Measurements from ENCODE around the gene BCDIN3D. TPM values are rescaled to one million over a fixed set of nuclear protein-coding genes. Genes with fewer than 3 reads are reported as not detected.

The BCDIN3D gene
- total RNA-seq, 1 experiment from 2014 or later = 2.8 TPM

DNA sequence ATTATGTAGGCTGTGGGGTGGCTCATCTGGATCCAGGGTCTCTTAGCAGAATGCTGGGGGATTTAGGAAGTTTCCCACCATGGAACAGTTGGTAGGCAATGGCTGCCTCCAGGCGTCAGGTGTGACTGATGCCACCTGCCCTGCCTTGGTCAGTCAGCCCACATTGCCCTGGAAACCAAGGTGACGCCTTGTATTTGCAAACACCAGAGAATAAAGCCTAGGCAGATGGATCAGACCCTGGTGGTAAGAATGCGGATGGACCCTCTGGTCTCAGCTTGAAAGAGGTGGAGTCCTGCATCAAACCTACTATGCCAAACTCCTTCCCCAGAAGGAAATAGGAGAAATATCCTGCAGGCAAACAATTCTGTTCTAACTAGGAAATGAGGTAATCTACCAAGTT, 52.9 kb downstream of the BCDIN3D start:
- no peak for DNase-seq (ENCODE audit: low spot score)
- in situ Hi-C loops (cut with HindIII; ENCODE audit: low sequenced_read_pairs) = no loop called here

DNA sequence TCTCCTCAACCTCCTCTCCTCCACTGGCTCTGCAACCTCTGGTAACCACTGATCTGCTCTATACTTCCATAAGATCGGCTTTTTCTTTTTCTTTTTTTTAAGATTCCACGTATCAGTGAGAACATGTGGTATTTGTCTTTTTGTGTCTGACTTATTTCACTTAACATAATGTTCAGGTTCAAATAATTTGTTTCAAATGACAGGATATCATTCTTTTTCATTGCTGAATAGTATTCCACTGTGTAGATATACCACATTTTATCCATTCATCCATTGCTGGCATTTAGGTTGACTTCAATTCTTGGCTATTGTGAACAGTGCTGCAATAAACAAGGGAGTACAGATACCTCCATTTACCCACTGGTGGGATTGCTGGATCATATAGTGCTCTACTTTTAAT, 55.2 kb downstream of the BCDIN3D start:
- in situ Hi-C loops (cut with HindIII; ENCODE audit: low sequenced_read_pairs) = no loop called here
- DNase-seq (ENCODE audit: low spot score) = no peak

Other genes starting within 250 kb of the BCDIN3D start
- gene FAM186B, start 237.5 kb downstream of the BCDIN3D start, total RNA-seq (2014; rRNA removed; shearing (Covaris generic)) = 0.06 TPM in 1 of 2 replicates, not detected in the other
- 11.2 and 16.4 TPM in 2 replicates for gene PRPF40B, start 219.5 kb downstream of the BCDIN3D start, total RNA-seq (2014; rRNA removed; shearing (Covaris generic))
- gene FMNL3, start 135.7 kb downstream of the BCDIN3D start, total RNA-seq (2014; rRNA removed; shearing (Covaris generic)) = 9.8 and 12.1 TPM in 2 replicates
- gene TMBIM6, start 101.5 kb downstream of the BCDIN3D start, total RNA-seq (2014; rRNA removed; shearing (Covaris generic)) = 235 and 267 TPM in 2 replicates
- 11.4 and 17.0 TPM in 2 replicates for gene NCKAP5L, start 14.7 kb downstream of the BCDIN3D start, total RNA-seq (2014; rRNA removed; shearing (Covaris generic))
- gene FAIM2, start 60.8 kb upstream of the BCDIN3D start, total RNA-seq (2014; rRNA removed; shearing (Covaris generic)) = not detected in 2 replicates
- gene AQP2, start 107.6 kb upstream of the BCDIN3D start, total RNA-seq (2014; rRNA removed; shearing (Covaris generic)) = not detected in 2 replicates
- gene AQP5, start 118.8 kb upstream of the BCDIN3D start, total RNA-seq (2014; rRNA removed; shearing (Covaris generic)) = not detected in 2 replicates
- 0.37 and 1.6 TPM in 2 replicates for gene AQP6, start 129.8 kb upstream of the BCDIN3D start, total RNA-seq (2014; rRNA removed; shearing (Covaris generic))
- 115 and 125 TPM in 2 replicates for gene RACGAP1, start 182.4 kb upstream of the BCDIN3D start, total RNA-seq (2014; rRNA removed; shearing (Covaris generic))
- gene ASIC1, start 214.5 kb upstream of the BCDIN3D start, total RNA-seq (2014; rRNA removed; shearing (Covaris generic)) = 9.2 and 13.1 TPM in 2 replicates
- gene SMARCD1, start 242.2 kb upstream of the BCDIN3D start, total RNA-seq (2014; rRNA removed; shearing (Covaris generic)) = 39.1 and 68.1 TPM in 2 replicates